Endodermal cell (in vitro differentiated cells): ENCODE measurements around the gene MYL9. TPM values are rescaled to one million over a fixed set of nuclear protein-coding genes. Genes with fewer than 3 reads are reported as not detected.

Experiments
- DNase-seq: peaks from one replicate; pipeline ENCODE4 v3.0.0-alpha.2; 2017
- H3K27ac ChIP-seq: 2 replicates; pipeline ENCODE4 v1.5.1; 2013; ENCODE audit warnings: mild to moderate bottlenecking, low read depth, low read length, moderate library complexity
- H3K27me3 ChIP-seq: 2 replicates; pipeline ENCODE4 v1.6.1; 2013; ENCODE audit warnings: mild to moderate bottlenecking, low read length, moderate library complexity; ENCODE audit not compliant: insufficient read depth, control insufficient read depth, poor library complexity, severe bottlenecking
- H3K36me3 ChIP-seq: 2 replicates; pipeline ENCODE4 v1.7.0; 2013; ENCODE audit warnings: mild to moderate bottlenecking, low read length, moderate library complexity; ENCODE audit not compliant: control insufficient read depth, insufficient read depth
- H3K4me1 ChIP-seq: one replicate; pipeline ENCODE4 v1.7.0; 2013; ENCODE audit warnings: low read length; ENCODE audit not compliant: control insufficient read depth, insufficient read depth
- H3K4me3 ChIP-seq: 2 replicates; pipeline ENCODE4 v1.5.1; 2013; ENCODE audit warnings: mild to moderate bottlenecking, low read length, moderate library complexity
- H3K9ac ChIP-seq: 2 replicates; pipeline ENCODE4 v1.6.1; 2013; ENCODE audit warnings: mild to moderate bottlenecking, low read length, moderate library complexity; ENCODE audit not compliant: poor library complexity, severe bottlenecking; ENCODE audit errors: extremely low read depth
- H3K9me3 ChIP-seq: 2 replicates; pipeline ENCODE4 v1.6.1; 2013; ENCODE audit warnings: mild to moderate bottlenecking, low read length, moderate library complexity; ENCODE audit not compliant: control insufficient read depth
- H3K27ac Mint-ChIP-seq: 2 replicates; pipeline ENCODE4 v1.8.0; 2020; ENCODE audit warnings: mixed read lengths
- H3K27me3 Mint-ChIP-seq: 2 replicates; pipeline ENCODE4 v1.8.0; 2021; ENCODE audit warnings: mild to moderate bottlenecking, mixed read lengths; ENCODE audit not compliant: insufficient read depth
- H3K36me3 Mint-ChIP-seq: 2 replicates; pipeline ENCODE4 v1.8.0; 2020; ENCODE audit warnings: low read depth, mixed read lengths
- H3K4me1 Mint-ChIP-seq: 2 replicates; pipeline ENCODE4 v1.8.0; 2020; ENCODE audit warnings: mixed read lengths
- H3K4me3 Mint-ChIP-seq: 2 replicates; pipeline ENCODE4 v1.8.0; 2020; ENCODE audit warnings: mild to moderate bottlenecking, moderate library complexity, mixed read lengths
- H3K9me3 Mint-ChIP-seq: 2 replicates; pipeline ENCODE4 v1.8.0; 2020; ENCODE audit warnings: mild to moderate bottlenecking, mixed read lengths
- WGBS, 2 experiments: methylation state at CpG; one replicate each; pipeline versions ENCODE4 v1.1.5 to v1.1.7; 2013; ENCODE audit warnings: missing lambda C conversion rate in 2 of 2, mixed read lengths in 1 of 2; ENCODE audit not compliant: insufficient coverage in 1 of 2, insufficient read length in 1 of 2; 5-methylcytosine and 5-hydroxymethylcytosine counted together
- total RNA-seq, 2 donors: library from RNA; stranded (reverse); fragmentation: NEBNext Ultra II Directional in 1 of 2; extraction: Animal tissue kit (Norgen Biotek cat#: 25700) in 1 of 2; gene quantifications; 2 replicates in 1 of 2; 3 replicates in 1 of 2; pipeline ENCODE4 v1.2.1, GENCODE V29; 2021
- TF ChIP-seq, protein P1 (sequence below): fragments of 200-600 bp; sonication (generic); conservative IDR thresholded peaks from 2 replicates; pipeline ENCODE4 v1.5.0; 2021; ENCODE audit warnings: antibody characterized with exemption, mild to moderate bottlenecking

The MYL9 gene
- total RNA-seq, 2 donors from 2014 or later = 264 to 284 TPM

DNA sequence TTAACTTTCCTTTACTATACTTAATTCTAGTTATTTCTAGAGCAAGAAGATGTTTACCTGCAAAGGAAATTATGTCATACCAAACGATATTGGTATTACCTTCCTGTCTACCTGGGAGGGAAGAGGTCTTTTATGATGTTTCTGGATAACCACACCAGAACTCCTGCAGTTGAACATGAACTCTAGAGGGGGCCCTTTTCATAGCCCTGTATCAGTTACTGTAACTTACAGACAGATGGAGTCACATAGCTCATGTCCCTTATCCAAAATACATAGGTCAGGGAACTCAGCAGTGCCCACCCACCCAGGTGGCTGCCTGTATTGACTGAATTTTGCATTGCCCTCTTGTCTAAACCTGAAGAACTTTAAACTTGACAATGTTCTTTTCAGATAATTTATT, 35.1 kb upstream of the MYL9 start:
- no peaks in the 10 kb centered on the region for H3K27me3 Mint-ChIP-seq
- TF ChIP-seq, protein P1, sequence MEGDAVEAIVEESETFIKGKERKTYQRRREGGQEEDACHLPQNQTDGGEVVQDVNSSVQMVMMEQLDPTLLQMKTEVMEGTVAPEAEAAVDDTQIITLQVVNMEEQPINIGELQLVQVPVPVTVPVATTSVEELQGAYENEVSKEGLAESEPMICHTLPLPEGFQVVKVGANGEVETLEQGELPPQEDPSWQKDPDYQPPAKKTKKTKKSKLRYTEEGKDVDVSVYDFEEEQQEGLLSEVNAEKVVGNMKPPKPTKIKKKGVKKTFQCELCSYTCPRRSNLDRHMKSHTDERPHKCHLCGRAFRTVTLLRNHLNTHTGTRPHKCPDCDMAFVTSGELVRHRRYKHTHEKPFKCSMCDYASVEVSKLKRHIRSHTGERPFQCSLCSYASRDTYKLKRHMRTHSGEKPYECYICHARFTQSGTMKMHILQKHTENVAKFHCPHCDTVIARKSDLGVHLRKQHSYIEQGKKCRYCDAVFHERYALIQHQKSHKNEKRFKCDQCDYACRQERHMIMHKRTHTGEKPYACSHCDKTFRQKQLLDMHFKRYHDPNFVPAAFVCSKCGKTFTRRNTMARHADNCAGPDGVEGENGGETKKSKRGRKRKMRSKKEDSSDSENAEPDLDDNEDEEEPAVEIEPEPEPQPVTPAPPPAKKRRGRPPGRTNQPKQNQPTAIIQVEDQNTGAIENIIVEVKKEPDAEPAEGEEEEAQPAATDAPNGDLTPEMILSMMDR = peak; percentile 70
- H3K4me3 Mint-ChIP-seq = no peak overlapping the region
- Histone ChIP-seq H3K27ac (no peak overlapping the region), H3K4me1 (no peaks in the 10 kb centered on the region), H3K4me3 (no peak overlapping the region), H3K9me3 (no peaks in the 10 kb centered on the region), H3K9ac (no peak overlapping the region), H3K36me3 (peaks cover 72% of the 10 kb centered on the region), H3K27me3 (no peaks in the 10 kb centered on the region)
- H3K4me1 Mint-ChIP-seq = no peaks in the 10 kb centered on the region
- DNase-seq = no peak
- WGBS, 2 experiments = 91% methylated on average over 1 of the region's 1 CpG; no CpG with 5 or more reads in 1 of the 2 experiments
- H3K27ac Mint-ChIP-seq = no peak overlapping the region
- peaks cover 56% of the 10 kb centered on the region for H3K36me3 Mint-ChIP-seq
- no peaks in the 10 kb centered on the region for H3K9me3 Mint-ChIP-seq

DNA sequence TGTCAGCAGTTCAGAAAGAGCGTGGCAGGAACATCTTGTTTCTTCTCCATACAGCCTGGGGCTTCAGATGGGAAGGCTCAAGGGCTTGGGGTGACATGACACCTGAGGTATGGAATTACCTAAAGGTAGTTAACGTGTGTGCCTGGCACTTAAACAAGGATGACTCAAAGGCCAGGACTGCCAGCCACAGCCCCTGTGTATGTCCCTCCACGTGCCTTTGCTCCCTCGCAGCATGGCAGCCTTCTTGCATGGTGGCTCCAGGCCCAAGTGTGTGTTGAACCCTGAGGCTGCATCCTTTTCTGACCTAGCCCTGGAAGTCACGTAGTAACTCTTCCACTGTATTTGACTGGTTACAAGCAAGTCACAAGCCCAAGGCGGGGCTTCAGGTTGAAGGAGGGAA, 33.6 kb upstream of the MYL9 start:
- Histone ChIP-seq H3K4me1 (no peaks in the 10 kb centered on the region), H3K9ac (no peak overlapping the region), H3K9me3 (no peaks in the 10 kb centered on the region), H3K36me3 (peaks cover 72% of the 10 kb centered on the region), H3K27me3 (no peaks in the 10 kb centered on the region), H3K4me3 (no peak overlapping the region), H3K27ac (no peak overlapping the region)
- H3K4me1 Mint-ChIP-seq = no peaks in the 10 kb centered on the region
- H3K27ac Mint-ChIP-seq = no peak overlapping the region
- no peak for DNase-seq
- no peaks in the 10 kb centered on the region for H3K27me3 Mint-ChIP-seq
- no peak overlapping the region for H3K4me3 Mint-ChIP-seq
- peaks cover 58% of the 10 kb centered on the region for H3K36me3 Mint-ChIP-seq
- no peaks in the 10 kb centered on the region for H3K9me3 Mint-ChIP-seq
- TF ChIP-seq, protein P1 = no peak
- WGBS, 2 experiments = 94 to 97% methylated on average over 2 to 6 of the region's 6 CpGs

DNA sequence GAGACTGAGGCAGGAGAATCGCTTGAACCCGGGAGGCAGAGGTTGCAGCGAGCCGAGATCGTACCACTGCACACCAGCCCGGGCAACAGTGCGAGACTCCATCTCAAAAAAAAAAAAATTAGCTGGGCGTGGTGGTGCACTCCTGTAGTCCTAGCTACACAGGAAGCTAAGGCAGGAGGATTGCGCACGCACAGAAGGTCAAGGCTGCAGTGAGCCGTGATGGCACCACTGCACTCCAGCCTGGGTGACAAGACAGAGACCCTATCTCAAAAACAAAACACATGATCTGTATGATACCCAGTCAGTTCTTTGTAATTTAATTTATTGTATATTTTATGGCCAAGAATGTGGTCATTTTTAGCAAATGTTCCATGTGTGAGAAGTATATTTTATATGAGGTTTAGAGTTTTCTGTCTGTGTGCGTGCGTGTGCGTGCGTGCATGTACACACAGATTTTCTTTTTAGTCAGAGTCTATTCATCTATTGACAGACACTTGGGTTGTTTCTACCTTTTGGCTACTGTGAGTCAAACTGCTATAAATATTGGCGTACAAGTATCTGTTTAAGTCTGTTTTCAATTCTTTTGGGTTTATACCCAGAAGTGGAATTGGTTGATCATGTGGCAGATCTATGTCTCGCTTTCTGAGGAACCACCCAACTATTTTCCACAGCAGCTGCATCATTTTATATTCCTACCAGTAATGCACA, 22.2 kb upstream of the MYL9 start:
- H3K4me1 Mint-ChIP-seq = peaks cover 17% of the 10 kb centered on the region

More for the DNA sequence above, 22.2 kb upstream of the MYL9 start:
- 92 to 95% methylated on average over 12 to 17 of the region's 17 CpGs for WGBS, 2 experiments
- no peaks in the 10 kb centered on the region for H3K27me3 ChIP-seq
- peaks cover 77% of the 10 kb centered on the region for H3K36me3 ChIP-seq
- no peak overlapping the region for H3K4me3 Mint-ChIP-seq
- H3K27me3 Mint-ChIP-seq = no peaks in the 10 kb centered on the region
- DNase-seq = no peak
- peaks cover 4% of the 10 kb centered on the region for H3K4me1 ChIP-seq
- H3K9me3 Mint-ChIP-seq = no peaks in the 10 kb centered on the region
- no peak overlapping the region for H3K4me3 ChIP-seq
- H3K27ac ChIP-seq = no peak overlapping the region
- peaks cover 41% of the 10 kb centered on the region for H3K36me3 Mint-ChIP-seq
- H3K9me3 ChIP-seq = no peaks in the 10 kb centered on the region
- H3K9ac ChIP-seq = no peak overlapping the region
- H3K27ac Mint-ChIP-seq = no peak overlapping the region
- TF ChIP-seq, protein P1 = no peak
